B cell (primary cell): ENCODE results near the gene ABCA1. TPM values are rescaled to one million over a fixed set of nuclear protein-coding genes. Genes with fewer than 3 reads are reported as not detected.

Experiments
- ATAC-seq: fragments of 200-7000 bp; cut with Tn5 transposase; one replicate; pipeline ENCODE4 v1.10.0; 2021; ENCODE audit warnings: low read depth, mild to moderate bottlenecking, moderate number of reproducible peaks, moderate library complexity
- CTCF ChIA-PET: fragments of 350-600 bp; sonication (Branson Sonifier 250); formaldehyde crosslinking; loops from one replicate; lab custom pipeline; 2021; ENCODE audit warnings: antibody characterized with exemption, inconsistent platforms; lab: Charles Lee
- POLR2A ChIA-PET: fragments of 350-600 bp; sonication (Branson Sonifier 250); formaldehyde crosslinking; loops from one replicate; lab custom pipeline; 2021; ENCODE audit warnings: antibody characterized with exemption; lab: Charles Lee
- DNase-seq: peaks from one replicate; pipeline ENCODE4 v3.0.0; 2013
- H2AFZ ChIP-seq: 2 replicates; pipeline ENCODE4 v1.6.1; 2012; ENCODE audit warnings: mild to moderate bottlenecking, low read depth, low read length; ENCODE audit not compliant: insufficient read depth, poor library complexity, severe bottlenecking
- H3K27ac ChIP-seq, 2 donors: 1 replicate in 1 of 2; 2 replicates in 1 of 2; pipeline ENCODE4 v1.5.1; 2012 to 2013; ENCODE audit warnings: low read length in 2 of 2, mild to moderate bottlenecking in 2 of 2, moderate library complexity in 1 of 2
- H3K27me3 ChIP-seq, 4 experiments: fragments of 200-600 bp in 1 of 4; sonication (generic) in 1 of 4; replicated peaks in 1 of 4; 1 replicate in 2 of 4; 2 replicates in 2 of 4; pipeline versions ENCODE4 v1.6.1 to v1.7.0; 2013 to 2016; ENCODE audit warnings: low read length in 3 of 4, mild to moderate bottlenecking in 2 of 4, mixed read lengths in 1 of 4, moderate library complexity in 1 of 4; ENCODE audit not compliant: insufficient read depth in 4 of 4, control insufficient read depth in 3 of 4; ENCODE audit errors: control extremely low read depth in 1 of 4
- H3K36me3 ChIP-seq, 2 experiments: replicated peaks in 1 of 2; 1 replicate in 1 of 2; 2 replicates in 1 of 2; pipeline versions ENCODE4 v1.6.1 to v1.7.1; 2013; ENCODE audit warnings: low read length in 1 of 2; ENCODE audit not compliant: insufficient read depth in 2 of 2, control insufficient read depth in 1 of 2; ENCODE audit errors: control extremely low read depth in 1 of 2, extremely low read depth in 1 of 2
- H3K4me1 ChIP-seq, 2 donors: fragments of 200-600 bp in 1 of 2; sonication (generic) in 1 of 2; 1 replicate in 1 of 2; 2 replicates in 1 of 2; pipeline versions ENCODE4 v1.5.1 to v1.6.1; 2013 to 2017; ENCODE audit warnings: low read length in 2 of 2; ENCODE audit not compliant: control insufficient read depth in 2 of 2, insufficient read depth in 2 of 2
- H3K4me2 ChIP-seq: replicated peaks from 2 replicates; pipeline ENCODE3; 2012; ENCODE audit warnings: mild to moderate bottlenecking, low read depth, low read length; ENCODE audit not compliant: poor library complexity, severe bottlenecking
- H3K4me3 ChIP-seq, 5 experiments: fragments of 200-600 bp in 1 of 5; sonication (generic) in 1 of 5; 1 replicate in 3 of 5; 2 replicates in 2 of 5; pipeline versions ENCODE4 v1.5.1 to v1.7.0; 2011 to 2016; ENCODE audit warnings: low read length in 4 of 5, mild to moderate bottlenecking in 4 of 5, low read depth in 2 of 5, control low read depth in 1 of 5, moderate library complexity in 1 of 5; ENCODE audit not compliant: insufficient read depth in 1 of 5; ENCODE audit errors: control extremely low read depth in 1 of 5, extremely low read depth in 1 of 5
- H3K79me2 ChIP-seq: fragments of 200-600 bp; sonication (generic); one replicate; pipeline ENCODE4 v1.6.0; 2016; ENCODE audit warnings: low read length; ENCODE audit not compliant: control insufficient read depth, insufficient read depth
- H3K9ac ChIP-seq: fragments of 200-600 bp; sonication (generic); 2 replicates; pipeline ENCODE4 v1.6.1; 2017; ENCODE audit warnings: mild to moderate bottlenecking, low read length, moderate library complexity
- H3K9me3 ChIP-seq, 3 donors: one replicate each; pipeline versions ENCODE4 v1.6.1 to v1.7.1; 2013; ENCODE audit warnings: low read length in 2 of 3; ENCODE audit not compliant: control insufficient read depth in 2 of 3, insufficient read depth in 1 of 3; ENCODE audit errors: control extremely low read depth in 1 of 3
- H4K20me1 ChIP-seq: 2 replicates; pipeline ENCODE4 v1.6.0; 2012; ENCODE audit warnings: mild to moderate bottlenecking, low read length; ENCODE audit not compliant: insufficient read depth, control insufficient read depth, poor library complexity, severe bottlenecking
- H3K27ac Mint-ChIP-seq: one replicate; pipeline ENCODE4 v1.8.0; 2021; ENCODE audit warnings: mixed read lengths
- H3K27me3 Mint-ChIP-seq: one replicate; pipeline ENCODE4 v1.8.0; 2021; ENCODE audit warnings: mixed read lengths
- H3K4me1 Mint-ChIP-seq: one replicate; pipeline ENCODE4 v1.8.0; 2021; ENCODE audit warnings: mixed read lengths
- H3K4me3 Mint-ChIP-seq: one replicate; pipeline ENCODE4 v1.8.0; 2021; ENCODE audit warnings: mixed read lengths
- H3K9me3 Mint-ChIP-seq: one replicate; pipeline ENCODE4 v1.8.0; 2022; ENCODE audit warnings: mixed read lengths; ENCODE audit not compliant: insufficient read depth
- CTCF ChIP-seq: fragments of 200-600 bp; IDR thresholded peaks from one replicate; pipeline ENCODE4 v1.8.0; 2022; ENCODE audit warnings: antibody characterized with exemption, mild to moderate bottlenecking
- EZH2 ChIP-seq: IDR thresholded peaks from 2 replicates; pipeline ENCODE4 v1.6.1; 2012; ENCODE audit warnings: borderline replicate concordance, low read depth, mild to moderate bottlenecking, moderate library complexity, low read length; ENCODE audit not compliant: insufficient read depth, poor library complexity, severe bottlenecking
- WGBS: methylation state at CpG from one replicate; pipeline ENCODE4 v1.1.5; 2013; ENCODE audit warnings: missing lambda C conversion rate; ENCODE audit not compliant: insufficient coverage; 5-methylcytosine and 5-hydroxymethylcytosine counted together
- intact Hi-C: fragments of 100-400 bp; cut with micrococcal nuclease; formaldehyde crosslinking; loops from one replicate; pipeline ENCODE4 v1.10.0; 2022
- polyA plus RNA-seq: library from polyadenylated mRNA; depleted of rRNA; stranded (reverse); fragments of >200 nt; gene quantifications from 2 replicates; pipeline ENCODE4 v1.2.3, GENCODE V29; 2012
- total RNA-seq, 2 donors: library from RNA; stranded (reverse); fragments of 120-200 nt in 1 of 2; gene quantifications; 1 replicate in 1 of 2; 2 replicates in 1 of 2; pipeline versions ENCODE4 v1.2.3 to v1.2.4, GENCODE V29; 2013 to 2022

The ABCA1 gene
- total and polyA plus RNA-seq, 2 donors (not counting 1 experiment from before 2014, with no cell fraction given), result 5.2 to 24.0 TPM

GRCh38 chr9:104931256-104931655 is 3.3 kb upstream of the ABCA1 start:
- Mint-ChIP-seq H3K27ac (no peak overlapping the region), H3K27me3 (no peaks in the 10 kb centered on the region), H3K4me3 (no peak overlapping the region), H3K4me1 (peaks cover 26% of the 10 kb centered on the region), H3K9me3 (no peaks in the 10 kb centered on the region)
- peaks cover 13% of the 10 kb centered on the region for H3K79me2 ChIP-seq
- no peak overlapping the region for H2AFZ ChIP-seq
- H3K9ac ChIP-seq, result no peak overlapping the region
- H3K4me2 ChIP-seq, result no peak overlapping the region
- POLR2A ChIA-PET, result no interaction called here
- no peaks in the 10 kb centered on the region for H3K36me3 ChIP-seq
- DNase-seq (no peak), ATAC-seq (no peak)
- peaks cover 0 to 14% of the 10 kb centered on the region in 2 donors for H3K4me1 ChIP-seq
- H3K9me3 ChIP-seq, result no peaks in the 10 kb centered on the region
- H4K20me1 ChIP-seq, result peaks cover 15% of the 10 kb centered on the region
- H3K27me3 ChIP-seq, result no peaks in the 10 kb centered on the region
- H3K27ac ChIP-seq, result no peak overlapping the region
- TF ChIP-seq CTCF (no peak), EZH2 (no peak)
- intact Hi-C loops, result no loop called here
- WGBS, result no CpG with 5 or more reads among the region's 4 CpGs
- no peak overlapping the region for H3K4me3 ChIP-seq
- CTCF ChIA-PET, result interaction anchor here (1.7 to 3.0 kb wide), 2 partner anchors 14 to 68 kb away, joined by 4 to 13 read pairs; no protein-coding TSS in a partner anchor

GRCh38 chr9:104927216-104927911 is 591 bp downstream of the ABCA1 start:
- Mint-ChIP-seq H3K9me3 (no peaks in the 10 kb centered on the region), H3K4me3 (peak overlapping the region; percentile 98), H3K27ac (peak overlapping the region; percentile 88), H3K4me1 (peaks cover 50% of the 10 kb centered on the region), H3K27me3 (no peaks in the 10 kb centered on the region)
- peaks cover 43% of the 10 kb centered on the region for H3K79me2 ChIP-seq
- peak; percentile 71 for DNase-seq
- H3K27me3 ChIP-seq, result no peaks in the 10 kb centered on the region
- peak overlapping the region; percentile 69 for H2AFZ ChIP-seq
- H3K4me2 ChIP-seq, result peak overlapping the region; percentile 99
- WGBS, result under 1% methylated on average over 38 of the region's 44 CpGs
- intact Hi-C loops, result loop anchor here (2.0 to 10.0 kb wide), 4 partner anchors 33 to 767 kb away; partner anchors contain the start of gene TMEM38B
- H3K4me3 ChIP-seq, result peak overlapping the region; percentile 73 to 96 (median 94)
- no peaks in the 10 kb centered on the region for H3K36me3 ChIP-seq
- peak; percentile 5 for ATAC-seq
- H4K20me1 ChIP-seq, result peaks cover 15% of the 10 kb centered on the region
- H3K9ac ChIP-seq, result peak overlapping the region; percentile 85
- ChIA-PET CTCF (interaction anchor here (0.7 to 3.1 kb wide), 18 partner anchors 13 to 457 kb away, joined by 3 to 33 read pairs (median 4); partner anchors contain the start of gene SLC44A1), POLR2A (interaction anchor here (0.7 to 3.2 kb wide), 4 partner anchors 41 to 124 kb away, joined by 3 to 18 read pairs (median 14); no protein-coding TSS in a partner anchor)
- no peaks in the 10 kb centered on the region for H3K9me3 ChIP-seq
- H3K27ac ChIP-seq, result peak overlapping the region; percentile 69 to 72
- H3K4me1 ChIP-seq, result peaks cover 38 to 48% of the 10 kb centered on the region in 2 donors
- TF ChIP-seq EZH2 (no peak), CTCF (no peak)
